ENCODE data around the gene GDF7. TPM values are rescaled to one million over a fixed set of nuclear protein-coding genes. Genes with fewer than 3 reads are reported as not detected.

The GDF7 gene
- polyA plus RNA-seq, 1 of the 3 experiments (the other 2 are of a cell fraction), result 0.02 TPM

GRCh38 chr2:20678086-20678395 lies 11.1 kb downstream of the GDF7 start:
- Histone ChIP-seq H3K9me3 (no peaks in the 10 kb centered on the region), H3F3A (replicated peaks; ENCODE audit: insufficient read depth) (peaks cover 6% of the 10 kb centered on the region), H4K20me1 (ENCODE audit: insufficient read depth) (no peaks in the 10 kb centered on the region), H3K4me2 (no peak overlapping the region), H3K4me3 (ENCODE audit: low read depth in 2 of 2, low read length in 1 of 2) (no peak overlapping the region), H3K9ac (no peak overlapping the region), H3K9me2 (no peaks in the 10 kb centered on the region), H3K4me1 (ENCODE audit: control insufficient read depth in 1 of 2, insufficient read depth in 2 of 2, low read depth in 1 of 2, low read length in 1 of 2) (peaks cover 5 to 6% of the 10 kb centered on the region in 2 experiments; a peak in 3 of 4 replicates), H3K27me3 (ENCODE audit: insufficient read depth) (no peaks in the 10 kb centered on the region), H3K79me2 (ENCODE audit: insufficient read depth) (no peaks in the 10 kb centered on the region), H2AFZ (ENCODE audit: low read depth) (no peak overlapping the region), H3K36me3 (replicated peaks in 1 of 2; ENCODE audit: control insufficient read depth in 1 of 2, insufficient read depth in 2 of 2, low read length in 1 of 2) (peaks cover 0 to 30% of the 10 kb centered on the region in 2 experiments), H3K27ac (ENCODE audit: low read depth in 2 of 2, low read length in 1 of 2) (no peak overlapping the region)
- TF ChIP-seq GATA2 (CRISPR knock-in tag; IDR thresholded peaks at IDR 0.05) (no peak), USF2 (IDR thresholded peaks at IDR 0.05; ENCODE audit: borderline replicate concordance, low read depth, low read length) (no peak), FOXM1 (IDR thresholded peaks at IDR 0.05; ENCODE audit: low read depth) (no peak), NRF1 (IDR thresholded peaks at IDR 0.05; ENCODE audit: low read depth, low read length) (no peak), CTCF (IDR thresholded peaks at IDR 0.05) (no peak), FOXJ3 (CRISPR knock-in tag; IDR thresholded peaks at IDR 0.05) (no peak), ELF1 (IDR thresholded peaks at IDR 0.05) (no peak), POLR2AphosphoS5 (IDR thresholded peaks at IDR 0.05; ENCODE audit: low read depth, low read length) (no peak), RFX5 (IDR thresholded peaks at IDR 0.05; ENCODE audit: low read length) (no peak), GABPA (IDR thresholded peaks at IDR 0.05; ENCODE audit: low read depth) (no peak)
- TF ChIP-seq, protein P1, sequence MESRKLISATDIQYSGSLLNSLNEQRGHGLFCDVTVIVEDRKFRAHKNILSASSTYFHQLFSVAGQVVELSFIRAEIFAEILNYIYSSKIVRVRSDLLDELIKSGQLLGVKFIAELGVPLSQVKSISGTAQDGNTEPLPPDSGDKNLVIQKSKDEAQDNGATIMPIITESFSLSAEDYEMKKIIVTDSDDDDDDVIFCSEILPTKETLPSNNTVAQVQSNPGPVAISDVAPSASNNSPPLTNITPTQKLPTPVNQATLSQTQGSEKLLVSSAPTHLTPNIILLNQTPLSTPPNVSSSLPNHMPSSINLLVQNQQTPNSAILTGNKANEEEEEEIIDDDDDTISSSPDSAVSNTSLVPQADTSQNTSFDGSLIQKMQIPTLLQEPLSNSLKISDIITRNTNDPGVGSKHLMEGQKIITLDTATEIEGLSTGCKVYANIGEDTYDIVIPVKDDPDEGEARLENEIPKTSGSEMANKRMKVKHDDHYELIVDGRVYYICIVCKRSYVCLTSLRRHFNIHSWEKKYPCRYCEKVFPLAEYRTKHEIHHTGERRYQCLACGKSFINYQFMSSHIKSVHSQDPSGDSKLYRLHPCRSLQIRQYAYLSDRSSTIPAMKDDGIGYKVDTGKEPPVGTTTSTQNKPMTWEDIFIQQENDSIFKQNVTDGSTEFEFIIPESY (IDR thresholded peaks at IDR 0.05; ENCODE audit: borderline replicate concordance, low read depth), result no peak
- TF ChIP-seq, protein P2, sequence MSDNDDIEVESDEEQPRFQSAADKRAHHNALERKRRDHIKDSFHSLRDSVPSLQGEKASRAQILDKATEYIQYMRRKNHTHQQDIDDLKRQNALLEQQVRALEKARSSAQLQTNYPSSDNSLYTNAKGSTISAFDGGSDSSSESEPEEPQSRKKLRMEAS (IDR thresholded peaks at IDR 0.05; ENCODE audit: low read depth), result no peak
- DNase-seq, result no peak
- WGBS (ENCODE audit: low lambda C conversion rate), result 98% methylated on average over 1 of the region's 1 CpG
- CTCF ChIA-PET, result interaction anchor here (0.5 to 10.2 kb wide), 14 partner anchors 15 to 407 kb away, joined by 3 to 232 read pairs (median 5); partner anchors contain the start of genes GDF7 and HS1BP3
- POLR2A ChIA-PET, result interaction anchor here (1.0 kb wide), 1 partner anchor 231 kb away, joined by 3 read pairs; the partner anchor contains the start of gene RHOB

DNA sequence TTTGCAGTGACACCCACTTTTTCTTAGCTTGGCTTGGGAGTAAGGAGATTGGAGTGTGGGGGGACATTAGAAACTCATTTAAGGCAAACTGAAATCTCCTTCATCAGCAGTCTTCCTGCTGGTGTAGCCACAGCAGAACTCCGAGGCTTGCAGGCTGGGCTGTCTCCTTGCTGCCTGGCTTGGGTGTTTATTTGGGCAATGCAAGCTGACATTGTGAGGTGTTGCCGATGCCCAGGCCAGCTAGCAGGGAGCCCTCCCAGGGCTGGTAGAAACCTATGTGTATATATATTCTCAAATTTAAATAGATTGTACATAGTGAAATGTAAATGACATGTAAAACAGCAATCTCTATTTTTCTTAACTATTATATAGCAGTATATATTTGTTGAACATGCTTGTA lies 11.8 kb downstream of the GDF7 start:
- Histone ChIP-seq H3K4me1 (ENCODE audit: control insufficient read depth in 1 of 2, insufficient read depth in 2 of 2, low read depth in 1 of 2, low read length in 1 of 2) (peaks cover 5 to 6% of the 10 kb centered on the region in 2 experiments; a peak in 3 of 4 replicates), H3K4me2 (no peak overlapping the region), H3K36me3 (replicated peaks in 1 of 2; ENCODE audit: control insufficient read depth in 1 of 2, insufficient read depth in 2 of 2, low read length in 1 of 2) (peaks cover 0 to 37% of the 10 kb centered on the region in 2 experiments), H3K9me3 (no peaks in the 10 kb centered on the region), H3K27me3 (ENCODE audit: insufficient read depth) (no peaks in the 10 kb centered on the region), H3K9me2 (no peaks in the 10 kb centered on the region), H3K9ac (no peak overlapping the region), H4K20me1 (ENCODE audit: insufficient read depth) (no peaks in the 10 kb centered on the region), H3K4me3 (ENCODE audit: low read depth in 2 of 2, low read length in 1 of 2) (no peak overlapping the region), H2AFZ (ENCODE audit: low read depth) (no peak overlapping the region), H3F3A (replicated peaks; ENCODE audit: insufficient read depth) (peaks cover 6% of the 10 kb centered on the region), H3K79me2 (ENCODE audit: insufficient read depth) (no peaks in the 10 kb centered on the region), H3K27ac (ENCODE audit: low read depth in 2 of 2, low read length in 1 of 2) (no peak overlapping the region)
- POLR2A ChIA-PET, result interaction anchor here (0.6 kb wide), 1 partner anchor 50 kb away, joined by 3 read pairs; no protein-coding TSS in a partner anchor
- 95% methylated on average over 2 of the region's 2 CpGs for WGBS (ENCODE audit: low lambda C conversion rate)
- CTCF ChIA-PET, result interaction anchor here (0.5 to 10.2 kb wide), 8 partner anchors 15 to 282 kb away, joined by 3 to 232 read pairs (median 10); partner anchors contain the start of genes GDF7 and HS1BP3
- DNase-seq, result no peak
- no peak for TF ChIP-seq YY1 (IDR thresholded peaks at IDR 0.05; ENCODE audit: low read depth)
- TF ChIP-seq MEF2A (IDR thresholded peaks at IDR 0.05; ENCODE audit: borderline replicate concordance, low read depth), result no peak
- no peak for TF ChIP-seq TCF12 (IDR thresholded peaks at IDR 0.05)
- TF ChIP-seq, protein P1 (IDR thresholded peaks at IDR 0.05; ENCODE audit: borderline replicate concordance, low read depth), result no peak
- no peak for TF ChIP-seq GABPA (IDR thresholded peaks at IDR 0.05; ENCODE audit: low read depth)
- TF ChIP-seq JUND (IDR thresholded peaks at IDR 0.05), result no peak
- no peak for TF ChIP-seq TEAD4 (IDR thresholded peaks at IDR 0.05; ENCODE audit: borderline replicate concordance, insufficient read depth)
- no peak for TF ChIP-seq NRF1 (IDR thresholded peaks at IDR 0.05; ENCODE audit: low read depth, low read length)
- TF ChIP-seq EZH2phosphoT487 (IDR thresholded peaks at IDR 0.05; ENCODE audit: borderline replicate concordance, low read depth), result no peak
- no peak for TF ChIP-seq FOXJ3 (CRISPR knock-in tag; IDR thresholded peaks at IDR 0.05)
- TF ChIP-seq EP300 (IDR thresholded peaks at IDR 0.05; ENCODE audit: borderline replicate concordance in 1 of 2, low read depth in 1 of 2, low read length in 1 of 2), result no peak
- TF ChIP-seq TAF1 (IDR thresholded peaks at IDR 0.05; ENCODE audit: borderline replicate concordance, low read depth, low read length), result no peak
